ENCODE data around the gene TNFAIP2. TPM values are rescaled to one million over a fixed set of nuclear protein-coding genes. Genes with fewer than 3 reads are reported as not detected.

The TNFAIP2 gene
- total RNA-seq, 2 donors from 2014 or later, result 6.3 to 20.6 TPM

GRCh38 chr14:103089386-103090335, 33.6 kb upstream of the TNFAIP2 start:
- Mint-ChIP-seq H3K36me3 (ENCODE audit: low read depth) (no peaks in the 10 kb centered on the region), H3K4me3 (no peak overlapping the region), H3K4me1 (peaks cover 3% of the 10 kb centered on the region), H3K27ac (no peak overlapping the region), H3K27me3 (peaks cover 8% of the 10 kb centered on the region)
- ATAC-seq (no peak), DNase-seq (no peak)
- no peaks in the 10 kb centered on the region for H3K9me3 ChIP-seq (ENCODE audit: control insufficient read depth, low read length, poor library complexity, severe bottlenecking)

- DNase-seq (no peak), ATAC-seq (no peak)
- H3K4me3 Mint-ChIP-seq, result peak overlapping the region; percentile 72
- peaks cover 8% of the 10 kb centered on the region for H3K27me3 Mint-ChIP-seq
- peaks cover 3% of the 10 kb centered on the region for H3K4me1 Mint-ChIP-seq
- no peaks in the 10 kb centered on the region for H3K36me3 Mint-ChIP-seq (ENCODE audit: low read depth)
- no peaks in the 10 kb centered on the region for H3K9me3 ChIP-seq (ENCODE audit: control insufficient read depth, low read length, poor library complexity, severe bottlenecking)
- H3K27ac Mint-ChIP-seq, result no peak overlapping the region
Measured at GRCh38 chr14:103090481-103091020, 32.7 kb upstream of the TNFAIP2 start.

GRCh38 chr14:103091041-103091882, 32.0 kb upstream of the TNFAIP2 start:
- peak; percentile 67 to 80 (median 78) for DNase-seq
- H3K36me3 Mint-ChIP-seq (ENCODE audit: low read depth), result no peaks in the 10 kb centered on the region
- H3K4me3 Mint-ChIP-seq, result peak overlapping the region; percentile 72
- ATAC-seq, result peak; percentile 95
- H3K4me1 Mint-ChIP-seq, result peaks cover 3% of the 10 kb centered on the region
- H3K27ac Mint-ChIP-seq, result no peak overlapping the region
- peaks cover 8% of the 10 kb centered on the region for H3K27me3 Mint-ChIP-seq
- H3K9me3 ChIP-seq (ENCODE audit: control insufficient read depth, low read length, poor library complexity, severe bottlenecking), result no peaks in the 10 kb centered on the region

GRCh38 chr14:103091883-103092222, 31.4 kb upstream of the TNFAIP2 start:
- Mint-ChIP-seq H3K4me1 (peaks cover 3% of the 10 kb centered on the region), H3K4me3 (peak overlapping the region; percentile 36), H3K36me3 (ENCODE audit: low read depth) (no peaks in the 10 kb centered on the region), H3K27me3 (peaks cover 8% of the 10 kb centered on the region), H3K27ac (no peak overlapping the region)
- no peaks in the 10 kb centered on the region for H3K9me3 ChIP-seq (ENCODE audit: control insufficient read depth, low read length, poor library complexity, severe bottlenecking)
- ATAC-seq (no peak), DNase-seq (no peak)

GRCh38 chr14:103093856-103094405, 29.3 kb upstream of the TNFAIP2 start:
- no peak for ATAC-seq
- peaks cover 18% of the 10 kb centered on the region for H3K27me3 Mint-ChIP-seq
- no peaks in the 10 kb centered on the region for H3K36me3 Mint-ChIP-seq (ENCODE audit: low read depth)

GRCh38 chr14:103094406-103095209, 28.7 kb upstream of the TNFAIP2 start, which contains the start of gene EXOC3L4:
Gene EXOC3L4, plus strand, starts transcription at chr14:103094725. Its CDS starts 5,495 bp downstream, at chr14:103100220.
- Mint-ChIP-seq H3K4me3 (no peak within 1 kb of the TSS), H3K4me1 (peaks cover 5% of the 10 kb centered on the region), H3K36me3 (ENCODE audit: low read depth) (no peaks in the 10 kb centered on the region), H3K27me3 (peaks cover 18% of the 10 kb centered on the region), H3K27ac (no peak within 1 kb of the TSS)
- DNase-seq, result no peak
- no peak for ATAC-seq
- H3K9me3 ChIP-seq (ENCODE audit: control insufficient read depth, low read length, poor library complexity, severe bottlenecking), result no peaks in the 10 kb centered on the region

More at GRCh38 chr14:103093856-103094405, 29.3 kb upstream of the TNFAIP2 start:
- no peaks in the 10 kb centered on the region for H3K9me3 ChIP-seq (ENCODE audit: control insufficient read depth, low read length, poor library complexity, severe bottlenecking)
- Mint-ChIP-seq H3K4me1 (peaks cover 5% of the 10 kb centered on the region), H3K27ac (no peak overlapping the region), H3K4me3 (no peak overlapping the region)
- no peak for DNase-seq

GRCh38 chr14:103095210-103095778, 28.0 kb upstream of the TNFAIP2 start:
- H3K36me3 Mint-ChIP-seq (ENCODE audit: low read depth), result no peaks in the 10 kb centered on the region
- H3K4me3 Mint-ChIP-seq, result no peak overlapping the region
- no peaks in the 10 kb centered on the region for H3K9me3 ChIP-seq (ENCODE audit: control insufficient read depth, low read length, poor library complexity, severe bottlenecking)
- no peak for ATAC-seq
- peaks cover 22% of the 10 kb centered on the region for H3K27me3 Mint-ChIP-seq
- H3K27ac Mint-ChIP-seq, result no peak overlapping the region
- H3K4me1 Mint-ChIP-seq, result peaks cover 5% of the 10 kb centered on the region
- DNase-seq, result no peak

GRCh38 chr14:103096387-103096786, 26.9 kb upstream of the TNFAIP2 start:
- Mint-ChIP-seq H3K36me3 (ENCODE audit: low read depth) (peaks cover 2% of the 10 kb centered on the region), H3K4me1 (peaks cover 2% of the 10 kb centered on the region), H3K27me3 (peaks cover 27% of the 10 kb centered on the region), H3K4me3 (no peak overlapping the region), H3K27ac (no peak overlapping the region)
- DNase-seq, result no peak
- ATAC-seq, result no peak
- no peaks in the 10 kb centered on the region for H3K9me3 ChIP-seq (ENCODE audit: control insufficient read depth, low read length, poor library complexity, severe bottlenecking)

- peaks cover 2% of the 10 kb centered on the region for H3K4me1 Mint-ChIP-seq
- peaks cover 35% of the 10 kb centered on the region for H3K27me3 Mint-ChIP-seq
- no peaks in the 10 kb centered on the region for H3K9me3 ChIP-seq (ENCODE audit: control insufficient read depth, low read length, poor library complexity, severe bottlenecking)
- no peak for ATAC-seq
- peak in 1 of 3 donors; percentile 10 for DNase-seq
- no peak overlapping the region for H3K4me3 Mint-ChIP-seq
- H3K27ac Mint-ChIP-seq, result no peak overlapping the region
- peaks cover 4% of the 10 kb centered on the region for H3K36me3 Mint-ChIP-seq (ENCODE audit: low read depth)
Measured at GRCh38 chr14:103097244-103097993, 25.8 kb upstream of the TNFAIP2 start.

- no peak overlapping the region for H3K27ac Mint-ChIP-seq
- H3K4me3 Mint-ChIP-seq, result no peak overlapping the region
- DNase-seq, result peak in 1 of 3 donors; percentile 7
- H3K9me3 ChIP-seq (ENCODE audit: control insufficient read depth, low read length, poor library complexity, severe bottlenecking), result no peaks in the 10 kb centered on the region
- peaks cover 2% of the 10 kb centered on the region for H3K4me1 Mint-ChIP-seq
- H3K27me3 Mint-ChIP-seq, result peaks cover 40% of the 10 kb centered on the region
- no peak for ATAC-seq
- peaks cover 4% of the 10 kb centered on the region for H3K36me3 Mint-ChIP-seq (ENCODE audit: low read depth)
Measured at GRCh38 chr14:103097994-103098957, 25.0 kb upstream of the TNFAIP2 start.
